GM19395 (cell line): ENCODE measurements around the gene LRBA.
"Not testable (repeated sequence)": the region's sequence is repeated elsewhere in the genome, so short reads cannot be mapped to it uniquely, and the experiment has no call there.

Source experiments
- ATAC-seq: cut with Tn5 transposase; IDR thresholded peaks from one replicate; pipeline ENCODE4 v1.9.1; 2021; ENCODE audit warnings: mild to moderate bottlenecking, moderate library complexity; ENCODE audit not compliant: unreplicated experiment

Gene LRBA

GRCh38 chr4:150768497-150768896 is 246.6 kb downstream of the LRBA start:
- ATAC-seq: no peak

- ATAC-seq: no peak
Observed at GRCh38 chr4:150765216-150765615, 249.9 kb downstream of the LRBA start.

- ATAC-seq: no peak
Observed at GRCh38 chr4:150751648-150752047, 263.4 kb downstream of the LRBA start.

GRCh38 chr4:150750824-150751223 is 264.3 kb downstream of the LRBA start:
- no peak for ATAC-seq

- ATAC-seq: no peak
Observed at GRCh38 chr4:150746156-150746555, 268.9 kb downstream of the LRBA start.

GRCh38 chr4:150744570-150744969 is 270.5 kb downstream of the LRBA start:
- ATAC-seq: no peak

- no peak for ATAC-seq
Observed at GRCh38 chr4:150743564-150744342, 271.3 kb downstream of the LRBA start.

- not testable (repeated sequence) for ATAC-seq
Observed at GRCh38 chr4:150742930-150743329, 272.2 kb downstream of the LRBA start.

- no peak for ATAC-seq
Observed at GRCh38 chr4:150739591-150739990, 275.5 kb downstream of the LRBA start.

- no peak for ATAC-seq
Observed at GRCh38 chr4:150725957-150726523, 289.0 kb downstream of the LRBA start.

GRCh38 chr4:150723727-150724411 is 291.2 kb downstream of the LRBA start:
- ATAC-seq: no peak

- no peak for ATAC-seq
Observed at GRCh38 chr4:150722908-150723362, 292.1 kb downstream of the LRBA start.

GRCh38 chr4:150720973-150721518 is 294.0 kb downstream of the LRBA start:
- peak; percentile 65 for ATAC-seq

GRCh38 chr4:150717952-150718351 is 297.1 kb downstream of the LRBA start:
- ATAC-seq: no peak

- no peak for ATAC-seq
Observed at GRCh38 chr4:150714462-150715438, 300.3 kb downstream of the LRBA start.

GRCh38 chr4:150713251-150713650 is 301.8 kb downstream of the LRBA start:
- no peak for ATAC-seq

- ATAC-seq: no peak
Observed at GRCh38 chr4:150710770-150711375, 304.2 kb downstream of the LRBA start.

- no peak for ATAC-seq
Observed at GRCh38 chr4:150708004-150708403, 307.1 kb downstream of the LRBA start.

- ATAC-seq: no peak
Observed at GRCh38 chr4:150699599-150699998, 315.5 kb downstream of the LRBA start.

GRCh38 chr4:150695162-150695561 is 319.9 kb downstream of the LRBA start:
- no peak for ATAC-seq
